Activated naive CD4-positive, alpha-beta T cell treated with anti-CD3 and anti-CD28 coated beads, Interleukin-2, amount 50 U/mL, for 24 hours (primary cell): ENCODE measurements around the gene PRR32.
"Not testable (repeated sequence)": the region's sequence is repeated elsewhere in the genome, so short reads cannot be mapped to it uniquely, and the experiment has no call there.

Source experiments
- H3K27ac Mint-ChIP-seq: one replicate; pipeline ENCODE4 v1.8.0; 2021; ENCODE audit warnings: mild to moderate bottlenecking, mixed read lengths
- H3K27me3 Mint-ChIP-seq: one replicate; pipeline ENCODE4 v1.8.0; 2021; ENCODE audit warnings: mixed read lengths
- H3K36me3 Mint-ChIP-seq: one replicate; pipeline ENCODE4 v1.8.0; 2021; ENCODE audit warnings: mixed read lengths
- H3K4me1 Mint-ChIP-seq: one replicate; pipeline ENCODE4 v1.8.0; 2021; ENCODE audit warnings: mixed read lengths
- H3K4me3 Mint-ChIP-seq: one replicate; pipeline ENCODE4 v1.8.0; 2021; ENCODE audit warnings: mild to moderate bottlenecking, mixed read lengths
- H3K9me3 Mint-ChIP-seq: one replicate; pipeline ENCODE4 v1.8.0; 2021; ENCODE audit warnings: mixed read lengths

PRR32 gene, protein sequence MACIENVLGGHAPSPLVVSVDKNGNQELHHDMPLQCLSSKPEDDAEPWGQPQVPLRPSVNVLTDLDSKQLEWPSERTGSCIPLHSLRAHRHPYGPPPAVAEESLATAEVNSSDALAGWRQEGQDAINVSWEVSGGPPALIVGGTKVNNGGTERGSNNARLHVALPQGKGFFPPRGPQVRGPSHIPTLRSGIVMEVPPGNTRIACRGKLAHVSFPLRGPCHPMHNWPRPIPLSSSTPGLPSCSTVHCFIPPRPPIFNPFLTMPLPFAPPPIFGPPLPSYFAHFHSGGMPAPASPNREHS

DNA sequence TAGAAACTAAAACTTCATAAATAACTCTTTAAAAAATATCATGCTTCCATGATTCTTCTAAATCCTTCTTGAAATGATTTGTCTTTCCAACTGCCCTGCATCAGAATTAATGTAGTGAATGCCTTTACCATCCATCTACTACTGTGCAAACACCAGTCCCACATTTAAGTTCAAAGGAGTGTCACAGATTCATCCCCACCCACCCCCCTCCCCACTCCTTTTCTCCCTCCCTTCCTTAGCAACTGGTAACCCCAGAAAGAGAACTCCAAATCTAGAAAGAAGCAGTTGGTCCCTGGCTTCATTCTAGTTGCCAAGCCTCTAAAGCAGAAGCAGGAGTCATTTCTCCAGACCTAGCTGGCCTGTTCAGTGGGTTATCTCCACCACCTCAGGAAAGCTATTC is at the start of gene PRR32:
Gene PRR32, plus strand, starts transcription at position 301 of the 400 bp plus-strand sequence. CDS start 115 bp downstream, outside the sequence.
- Mint-ChIP-seq H3K27ac (no peak within 1 kb of the TSS), H3K4me1 (no peaks in the 10 kb centered on the region), H3K9me3 (no peaks in the 10 kb centered on the region), H3K36me3 (no peaks in the 10 kb centered on the region), H3K27me3 (no peaks in the 10 kb centered on the region), H3K4me3 (no peak within 1 kb of the TSS)

DNA sequence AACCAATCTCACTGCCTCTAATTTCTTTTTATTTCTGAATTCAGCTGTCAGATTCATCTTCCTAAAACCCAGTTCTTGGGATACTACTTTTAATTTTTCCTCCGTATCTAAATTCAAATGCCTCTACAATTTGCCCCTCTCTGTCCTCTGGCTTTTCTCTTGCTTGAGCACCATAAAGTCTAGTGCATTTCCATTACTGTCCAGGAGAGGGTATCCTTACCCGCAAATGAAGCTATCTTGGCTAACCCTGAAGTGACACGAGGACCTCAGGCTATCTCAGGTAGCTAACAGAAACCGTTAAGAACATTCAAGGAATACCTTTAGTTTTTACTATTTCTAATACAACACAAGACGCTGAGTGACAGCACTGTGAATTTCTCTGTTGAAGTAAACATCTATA is 49.4 kb upstream of the PRR32 start:
- H3K27me3 Mint-ChIP-seq, result no peaks in the 10 kb centered on the region
- no peak overlapping the region for H3K27ac Mint-ChIP-seq
- H3K9me3 Mint-ChIP-seq, result no peaks in the 10 kb centered on the region
- no peaks in the 10 kb centered on the region for H3K4me1 Mint-ChIP-seq
- no peak overlapping the region for H3K4me3 Mint-ChIP-seq
- no peaks in the 10 kb centered on the region for H3K36me3 Mint-ChIP-seq

DNA sequence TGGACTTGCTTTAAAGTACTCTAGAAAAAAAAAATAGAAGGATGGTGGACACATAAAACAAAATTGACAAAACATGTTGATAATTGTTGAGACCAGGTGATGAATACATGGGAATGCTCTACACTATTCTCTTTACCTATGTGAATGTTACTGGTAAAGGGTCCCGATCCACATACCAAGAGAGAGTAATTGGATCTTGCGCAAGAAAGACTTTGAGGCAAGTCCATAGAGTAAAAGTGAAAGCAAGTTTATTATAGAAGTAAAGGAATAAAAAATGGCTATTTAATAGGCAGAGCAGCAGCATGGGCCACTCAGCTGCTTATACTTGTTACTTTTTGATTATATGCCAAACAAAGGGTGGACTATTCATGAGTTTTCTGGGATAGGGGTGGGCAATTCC is 34.0 kb upstream of the PRR32 start:
- no peaks in the 10 kb centered on the region for H3K27me3 Mint-ChIP-seq
- no peak overlapping the region for H3K4me3 Mint-ChIP-seq
- H3K4me1 Mint-ChIP-seq, result no peaks in the 10 kb centered on the region
- H3K36me3 Mint-ChIP-seq, result no peaks in the 10 kb centered on the region
- H3K9me3 Mint-ChIP-seq, result no peaks in the 10 kb centered on the region
- H3K27ac Mint-ChIP-seq, result no peak overlapping the region

DNA sequence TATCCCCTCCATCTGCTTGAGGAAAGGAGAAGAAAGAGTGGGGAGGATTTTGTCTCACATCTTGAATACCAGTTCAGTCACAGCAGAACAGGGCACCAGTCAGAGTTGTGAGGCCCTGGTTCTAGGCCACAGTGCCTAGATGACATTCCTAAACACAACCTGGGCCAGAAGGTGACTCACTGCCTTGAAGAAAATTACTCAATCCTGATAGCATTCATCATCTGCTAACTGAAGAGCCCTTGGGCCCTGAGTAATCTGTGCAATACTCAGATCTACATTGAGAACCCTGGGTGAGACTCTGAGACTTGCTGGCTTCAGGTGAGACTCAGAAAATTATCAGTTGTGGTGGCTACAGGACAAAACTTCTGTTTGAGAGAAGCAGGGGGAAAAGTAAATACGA is 20.5 kb upstream of the PRR32 start:
- Mint-ChIP-seq H3K4me3 (no peak overlapping the region), H3K27me3 (no peaks in the 10 kb centered on the region), H3K36me3 (no peaks in the 10 kb centered on the region), H3K9me3 (no peaks in the 10 kb centered on the region), H3K4me1 (no peaks in the 10 kb centered on the region), H3K27ac (no peak overlapping the region)

DNA sequence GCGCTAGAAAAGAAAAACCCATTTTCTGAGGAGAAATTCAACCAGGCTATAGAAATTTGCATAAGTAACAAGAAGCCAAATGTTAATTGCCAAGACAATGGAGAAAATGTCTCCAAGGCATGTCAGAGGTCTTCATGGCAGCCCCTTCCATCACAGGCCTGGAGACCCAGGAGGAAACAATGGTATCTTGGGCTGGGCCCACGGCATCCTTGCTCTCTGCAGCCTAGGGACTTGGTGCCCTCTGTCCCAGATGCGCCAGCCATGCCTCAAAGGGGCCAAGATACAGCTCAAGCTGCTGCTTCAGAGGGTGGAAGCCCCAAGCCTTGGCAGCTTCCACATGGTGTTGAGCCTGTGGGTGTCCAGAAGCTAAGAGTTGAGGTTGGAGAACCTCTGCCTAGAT is 12.7 kb upstream of the PRR32 start:
- H3K4me1 Mint-ChIP-seq, H3K9me3 Mint-ChIP-seq, H3K36me3 Mint-ChIP-seq, H3K27ac Mint-ChIP-seq, H3K4me3 Mint-ChIP-seq, H3K27me3 Mint-ChIP-seq: not testable (repeated sequence)

DNA sequence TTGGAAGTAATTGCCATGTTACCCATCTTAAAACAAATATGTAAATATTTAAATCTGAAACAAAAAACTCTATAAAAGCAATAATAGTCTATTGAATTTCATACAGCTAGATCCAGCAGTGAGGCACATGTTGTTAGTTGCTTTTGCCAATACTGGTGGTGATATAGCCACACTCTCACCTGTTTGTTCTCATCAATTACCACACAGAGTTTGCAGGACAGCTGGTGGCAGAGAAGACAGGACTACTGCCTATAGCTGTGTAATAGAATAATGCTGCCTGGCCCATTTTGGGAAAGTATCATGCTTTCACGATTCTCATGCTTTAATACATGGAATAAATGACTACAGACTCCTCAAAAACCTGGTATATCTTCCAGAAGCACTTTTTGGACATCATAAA is 3.7 kb upstream of the PRR32 start:
- no peak overlapping the region for H3K27ac Mint-ChIP-seq
- no peak overlapping the region for H3K4me3 Mint-ChIP-seq
- H3K36me3 Mint-ChIP-seq, result no peaks in the 10 kb centered on the region
- no peaks in the 10 kb centered on the region for H3K9me3 Mint-ChIP-seq
- no peaks in the 10 kb centered on the region for H3K4me1 Mint-ChIP-seq
- no peaks in the 10 kb centered on the region for H3K27me3 Mint-ChIP-seq

DNA sequence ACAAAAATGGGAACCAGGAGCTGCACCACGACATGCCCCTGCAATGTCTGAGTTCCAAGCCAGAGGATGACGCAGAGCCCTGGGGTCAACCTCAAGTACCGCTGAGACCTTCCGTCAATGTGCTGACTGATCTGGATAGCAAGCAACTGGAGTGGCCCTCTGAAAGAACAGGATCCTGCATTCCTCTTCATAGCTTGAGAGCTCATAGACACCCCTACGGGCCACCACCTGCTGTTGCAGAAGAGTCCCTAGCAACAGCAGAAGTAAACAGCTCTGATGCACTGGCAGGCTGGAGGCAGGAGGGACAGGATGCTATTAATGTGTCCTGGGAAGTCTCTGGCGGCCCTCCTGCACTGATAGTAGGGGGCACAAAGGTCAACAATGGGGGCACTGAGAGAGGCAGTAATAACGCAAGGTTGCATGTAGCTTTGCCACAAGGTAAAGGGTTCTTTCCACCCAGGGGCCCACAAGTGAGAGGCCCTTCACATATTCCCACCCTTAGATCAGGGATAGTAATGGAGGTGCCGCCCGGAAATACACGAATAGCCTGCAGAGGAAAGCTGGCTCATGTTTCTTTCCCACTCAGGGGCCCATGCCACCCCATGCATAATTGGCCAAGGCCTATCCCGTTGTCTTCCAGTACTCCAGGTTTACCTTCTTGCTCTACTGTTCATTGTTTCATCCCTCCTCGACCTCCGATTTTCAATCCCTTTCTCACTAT is 1.3 kb downstream of the PRR32 start:
- H3K27ac Mint-ChIP-seq, result no peak overlapping the region
- H3K4me3 Mint-ChIP-seq, result no peak overlapping the region
- H3K9me3 Mint-ChIP-seq, result no peaks in the 10 kb centered on the region
- no peaks in the 10 kb centered on the region for H3K27me3 Mint-ChIP-seq
- H3K4me1 Mint-ChIP-seq, result no peaks in the 10 kb centered on the region
- no peaks in the 10 kb centered on the region for H3K36me3 Mint-ChIP-seq

DNA sequence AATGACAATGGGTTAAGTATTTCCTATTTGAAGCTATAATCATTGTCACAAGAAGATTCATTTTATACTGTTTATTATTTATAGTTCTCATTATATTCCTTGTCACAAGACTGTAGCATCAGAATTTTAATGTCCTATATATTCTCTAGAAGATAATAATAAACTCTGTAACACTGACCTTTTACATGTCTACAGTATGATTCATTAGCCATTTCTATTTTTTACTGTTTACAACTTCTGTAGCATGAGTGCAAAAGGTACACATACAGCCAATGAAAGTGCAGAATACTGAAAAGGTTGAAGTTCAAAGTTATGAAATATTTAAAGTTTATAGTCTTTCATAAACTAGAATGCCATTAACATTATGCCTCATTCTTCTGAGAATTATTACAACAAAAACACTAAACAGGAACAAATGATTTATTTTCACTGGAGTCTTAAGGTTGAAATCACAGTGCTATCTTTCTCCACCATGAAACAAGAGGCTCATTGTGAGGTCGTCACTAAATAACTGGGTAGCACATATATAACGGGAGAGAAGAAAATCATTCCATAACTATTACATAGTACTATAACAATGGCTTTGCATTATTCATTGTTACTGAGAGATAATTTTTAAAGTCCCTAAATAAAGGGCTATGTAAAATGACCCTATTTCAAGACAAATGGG is 4.9 kb downstream of the PRR32 start:
- Mint-ChIP-seq H3K27me3 (no peaks in the 10 kb centered on the region), H3K36me3 (no peaks in the 10 kb centered on the region), H3K4me1 (no peaks in the 10 kb centered on the region), H3K9me3 (no peaks in the 10 kb centered on the region), H3K4me3 (no peak overlapping the region), H3K27ac (no peak overlapping the region)

DNA sequence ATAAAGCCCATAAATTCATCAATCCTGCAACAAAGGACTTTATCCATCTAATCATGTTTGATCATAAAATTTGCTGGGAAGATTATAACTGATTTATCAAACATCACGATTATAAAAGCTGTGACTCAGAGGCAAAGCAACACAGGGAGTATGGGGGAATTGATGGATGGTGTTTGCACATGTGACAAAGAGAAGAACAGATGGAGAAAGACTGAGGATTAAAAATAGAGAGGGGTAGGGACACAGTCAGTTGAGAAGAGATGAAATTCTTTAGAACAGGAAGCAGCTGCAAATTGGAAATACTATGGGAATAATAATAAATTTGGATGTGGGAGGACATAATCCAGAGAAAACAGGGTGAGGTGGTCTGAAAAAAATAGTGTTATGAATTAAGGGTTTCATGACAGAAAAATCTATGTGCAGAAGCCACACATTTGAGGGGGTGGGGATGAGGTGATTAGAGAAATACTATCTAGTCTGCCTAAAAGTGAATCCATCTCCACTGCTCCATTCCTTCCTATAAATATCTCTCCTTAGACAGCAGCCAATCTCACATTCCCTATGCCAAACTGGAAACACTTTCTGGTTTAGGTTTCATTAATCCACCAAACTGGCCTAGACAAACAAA is 6.2 kb downstream of the PRR32 start:
- Mint-ChIP-seq H3K36me3 (no peaks in the 10 kb centered on the region), H3K27me3 (no peaks in the 10 kb centered on the region), H3K27ac (no peak overlapping the region), H3K4me1 (no peaks in the 10 kb centered on the region), H3K4me3 (no peak overlapping the region), H3K9me3 (no peaks in the 10 kb centered on the region)

DNA sequence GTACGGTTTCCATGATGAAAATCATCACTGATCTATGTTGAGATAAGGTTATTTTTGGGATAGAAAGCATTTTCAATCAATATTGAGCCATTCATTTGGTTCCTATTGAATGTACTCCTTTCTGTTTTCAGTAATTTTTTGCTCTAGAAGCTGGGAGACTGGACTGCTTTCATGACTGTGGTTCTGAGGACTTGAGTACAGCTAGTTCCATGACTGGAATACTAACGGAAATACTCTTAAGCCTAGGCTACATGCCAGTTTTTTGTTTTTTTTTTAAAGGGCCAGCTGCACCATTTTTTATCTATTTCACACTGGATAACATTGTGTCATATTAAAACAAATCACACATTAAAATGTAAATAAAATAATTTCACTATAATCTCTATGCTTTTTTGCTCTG is 16.7 kb downstream of the PRR32 start:
- Mint-ChIP-seq H3K36me3 (no peaks in the 10 kb centered on the region), H3K4me3 (no peak overlapping the region), H3K27me3 (peaks cover 1% of the 10 kb centered on the region), H3K4me1 (no peaks in the 10 kb centered on the region), H3K27ac (no peak overlapping the region), H3K9me3 (no peaks in the 10 kb centered on the region)

DNA sequence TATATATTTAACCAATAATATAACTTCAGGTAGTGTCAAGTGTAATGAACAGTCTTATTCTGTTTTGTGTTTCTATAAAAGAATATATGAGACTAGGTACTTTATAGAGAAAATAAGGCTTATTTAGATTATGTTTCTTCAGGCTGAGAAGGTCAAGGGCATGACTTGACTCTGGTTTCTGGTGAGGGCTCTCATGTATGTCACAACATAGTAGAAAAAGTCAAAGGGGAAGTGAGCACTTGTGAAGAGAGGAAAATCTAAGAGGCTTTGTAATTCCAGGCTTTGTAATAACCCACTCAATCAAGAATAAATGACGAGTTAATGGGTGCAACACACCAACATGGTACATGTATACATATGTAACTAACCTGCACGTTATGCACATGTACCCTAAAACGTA is 27.6 kb downstream of the PRR32 start:
- Mint-ChIP-seq H3K4me3 (no peak overlapping the region), H3K4me1 (no peaks in the 10 kb centered on the region), H3K27me3 (no peaks in the 10 kb centered on the region), H3K9me3 (peaks cover 4% of the 10 kb centered on the region), H3K36me3 (no peaks in the 10 kb centered on the region), H3K27ac (no peak overlapping the region)

DNA sequence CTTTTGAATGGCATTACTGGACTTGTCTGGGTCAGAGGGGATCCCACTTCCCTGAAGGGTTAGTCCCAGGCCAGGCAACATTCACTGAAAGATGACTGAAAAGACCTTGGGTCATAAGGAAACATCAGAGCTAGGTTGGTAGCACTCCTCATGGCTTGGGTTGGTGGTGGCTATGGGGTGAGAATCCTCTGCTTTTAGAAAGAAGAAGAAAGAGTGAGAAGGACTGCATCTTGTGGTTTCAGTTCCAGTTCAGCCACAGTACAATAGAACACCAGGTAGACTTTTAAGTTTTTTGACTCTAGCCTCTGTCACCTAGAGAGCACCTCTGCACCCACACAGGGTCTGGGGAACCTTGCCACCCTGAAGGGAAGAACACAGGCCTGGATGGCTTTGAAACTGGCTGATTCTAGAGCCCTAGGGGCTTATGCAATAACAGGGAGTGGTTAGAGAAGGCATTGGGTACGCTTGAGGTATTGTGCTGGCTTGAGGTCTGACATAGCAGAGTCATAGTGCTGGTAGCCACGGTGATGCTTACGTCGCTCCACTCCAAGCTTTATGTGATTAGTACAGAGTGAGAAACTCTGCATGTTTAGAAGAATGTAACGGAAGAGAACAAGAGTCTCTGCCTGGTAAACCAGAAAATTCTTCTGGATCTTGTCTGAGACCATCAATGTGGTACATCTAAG is 36.5 kb downstream of the PRR32 start:
- Mint-ChIP-seq H3K9me3 (peaks cover 5% of the 10 kb centered on the region), H3K36me3 (no peaks in the 10 kb centered on the region), H3K4me1 (no peaks in the 10 kb centered on the region), H3K4me3 (no peak overlapping the region), H3K27ac (no peak overlapping the region), H3K27me3 (no peaks in the 10 kb centered on the region)
